Hematopoietic multipotent progenitor cell (in vitro differentiated cells): Measurements from ENCODE around the gene JCAD. TPM values are rescaled to one million over a fixed set of nuclear protein-coding genes. Genes with fewer than 3 reads are reported as not detected.
"Not testable (repeated sequence)": the region's sequence is repeated elsewhere in the genome, so short reads cannot be mapped to it uniquely, and the experiment has no call there.

ENCODE experiments used
- DNase-seq, 3 donors: peaks; one replicate each; pipeline ENCODE4 v3.0.0-alpha.2; 2011 to 2015; ENCODE audit warnings: low read depth in 2 of 3, low spot score in 2 of 3
- total RNA-seq: library from RNA; depleted of rRNA; stranded (reverse); fragments of >200 nt; gene quantifications from one replicate; pipeline ENCODE4 v1.2.3, GENCODE V29; 2012

The JCAD gene
- total RNA-seq, 1 donor, result 1.3 TPM

DNA sequence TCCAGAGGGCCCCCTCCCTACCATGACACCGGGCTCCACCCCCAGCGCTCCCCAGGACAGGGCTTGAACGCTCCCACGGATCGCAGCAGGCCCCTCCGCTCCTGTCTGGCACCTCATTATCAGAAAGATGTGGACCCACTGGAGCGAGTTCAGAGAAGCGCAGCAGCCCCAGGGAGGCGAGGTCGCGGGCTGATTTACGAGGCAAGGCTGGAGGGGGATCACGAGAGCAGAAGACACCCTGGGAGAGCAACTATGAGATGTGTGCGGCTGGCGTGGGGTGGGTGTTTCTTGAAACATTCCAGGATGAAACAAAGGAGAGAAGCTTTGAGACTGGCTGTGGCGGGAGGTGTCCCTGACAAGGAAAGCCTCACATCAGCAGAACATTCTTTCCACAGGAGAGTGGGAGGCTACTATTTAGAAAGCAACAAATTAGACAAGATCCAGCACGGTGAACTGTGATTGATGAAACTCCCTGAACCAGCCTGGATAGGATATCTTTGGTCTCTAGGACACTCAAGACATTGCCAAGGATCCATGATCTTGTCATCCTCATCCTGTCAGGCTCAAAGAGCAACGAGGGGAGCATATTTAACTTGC lies 66.0 kb downstream of the JCAD start:
- DNase-seq, result no peak

DNA sequence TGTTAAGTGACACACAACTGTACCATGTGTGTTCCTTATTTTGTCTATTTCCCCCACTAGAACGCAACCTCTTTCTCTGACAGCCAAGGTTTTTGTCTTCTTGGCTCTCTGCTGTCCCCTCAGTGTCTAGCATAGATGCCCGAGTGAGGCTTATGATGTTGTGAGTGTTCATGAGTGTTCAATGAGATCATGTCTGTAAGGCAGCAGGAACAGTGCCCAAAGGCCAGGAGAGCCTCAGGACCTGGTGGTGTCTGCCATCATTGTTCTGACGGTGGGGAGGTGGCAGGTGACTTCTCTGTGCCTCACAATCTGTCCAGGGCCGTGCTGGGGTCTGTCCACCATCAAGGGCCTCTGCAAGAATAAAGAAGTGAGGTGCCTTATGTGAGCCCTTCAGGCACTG lies 66.5 kb downstream of the JCAD start:
- no peak for DNase-seq

DNA sequence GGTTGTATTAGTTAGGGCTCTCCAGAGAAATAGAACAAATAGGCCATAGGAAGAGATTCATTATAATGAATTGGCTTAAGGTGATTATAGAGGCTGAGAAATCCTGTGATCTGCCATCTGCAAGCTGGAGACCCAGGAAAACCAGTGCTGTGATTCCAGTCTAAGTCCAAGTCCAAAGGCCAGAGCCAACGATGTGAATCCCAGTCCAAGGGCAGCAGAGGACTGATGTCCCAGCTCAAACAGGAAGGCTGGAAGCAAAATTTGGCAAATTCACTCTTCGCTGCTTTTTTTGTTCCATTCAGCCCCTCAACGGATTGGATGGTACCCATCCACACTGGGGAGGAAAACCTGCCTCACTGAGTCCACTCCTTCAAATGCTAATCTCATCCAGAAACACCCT lies 68.0 kb downstream of the JCAD start:
- DNase-seq, result no peak

DNA sequence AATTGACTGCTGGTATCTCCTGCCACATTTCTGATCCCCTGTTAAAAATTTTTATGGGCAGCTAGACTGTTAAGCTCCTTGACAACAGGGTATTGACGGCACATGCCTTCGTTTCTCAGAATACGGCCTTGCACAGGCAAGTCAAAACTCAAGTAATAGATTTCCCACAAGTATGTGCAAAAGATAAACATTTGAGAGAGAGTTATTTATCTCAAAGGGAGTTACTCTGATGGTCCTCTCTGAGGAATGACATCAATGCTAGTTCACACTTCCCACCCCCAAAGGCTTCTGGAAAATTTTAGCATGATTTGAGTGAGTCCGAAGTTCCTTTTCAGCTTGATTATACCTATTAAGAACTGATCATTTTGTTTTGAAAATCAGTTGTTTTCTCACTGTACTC lies 71.9 kb downstream of the JCAD start:
- DNase-seq, result no peak

DNA sequence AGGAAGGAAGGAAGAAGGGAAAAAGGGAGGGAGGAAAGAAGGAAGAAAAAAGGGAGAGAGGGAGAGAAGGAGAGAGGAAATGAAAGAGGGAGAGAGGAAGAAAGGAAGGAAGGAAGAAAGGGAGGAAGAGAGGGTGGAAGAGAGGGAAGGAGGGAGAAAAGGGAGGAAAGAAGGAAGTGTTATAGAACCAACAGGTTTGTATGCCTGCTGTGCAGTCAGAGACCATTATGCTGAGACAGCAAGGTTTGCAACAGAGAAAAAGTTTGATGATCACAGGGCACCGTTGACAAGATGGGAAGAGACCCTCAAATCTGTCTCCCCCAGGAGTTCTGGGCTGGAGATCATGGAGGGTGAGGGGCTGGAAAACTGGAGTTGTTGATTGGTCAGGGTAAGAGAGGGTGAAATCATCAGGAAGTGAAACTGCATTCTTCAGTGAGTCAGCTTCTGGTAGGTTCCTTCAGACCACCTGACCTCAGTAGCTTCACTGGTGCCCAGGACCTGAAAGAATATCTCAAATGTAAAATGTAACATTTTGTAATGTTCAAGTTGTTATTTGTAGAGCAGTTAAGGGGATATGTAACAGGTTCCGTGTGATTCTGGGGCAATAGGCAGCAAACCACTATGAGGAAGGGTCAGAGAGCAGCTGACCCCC lies 76.3 kb downstream of the JCAD start:
- DNase-seq, result no peak

DNA sequence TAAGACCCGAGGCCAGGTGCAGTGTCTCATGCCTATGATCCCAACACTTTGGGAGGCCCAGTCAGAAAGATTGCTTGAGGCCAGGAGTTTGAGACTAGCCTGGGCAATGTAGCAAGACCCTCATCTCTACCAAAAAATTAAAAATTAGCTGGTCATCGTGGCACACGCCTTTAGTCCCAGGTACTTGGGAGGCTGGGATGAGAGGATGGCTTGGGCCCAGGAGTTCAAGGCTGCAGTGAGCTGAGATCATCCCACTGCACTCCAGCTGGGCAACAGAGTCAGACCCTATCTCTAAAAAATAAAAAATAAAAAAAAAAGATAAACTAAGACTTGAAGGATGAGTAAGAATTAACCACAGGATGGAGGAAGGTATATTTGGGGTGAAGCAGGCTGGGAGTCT lies 77.9 kb downstream of the JCAD start:
- no peak for DNase-seq

DNA sequence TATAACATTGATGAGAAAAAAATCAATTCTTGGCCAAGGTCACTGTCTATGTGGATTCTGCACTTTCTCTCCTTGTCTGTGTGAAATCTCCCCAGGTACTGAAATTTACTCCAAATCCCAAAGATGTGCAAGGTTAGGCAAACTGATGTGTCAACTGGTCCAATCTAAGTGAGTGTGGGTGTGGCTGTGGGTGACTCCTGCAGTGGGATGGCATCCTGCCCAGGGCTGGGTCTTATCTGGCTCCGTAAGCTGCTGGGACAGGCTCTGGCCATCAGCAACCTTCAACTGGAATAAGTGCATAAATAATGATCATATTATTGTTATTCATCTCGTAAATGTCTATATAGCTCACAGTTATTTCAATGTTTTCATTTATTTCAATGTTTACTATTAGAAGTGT lies 79.3 kb downstream of the JCAD start:
- peak in 1 of 3 donors; percentile 26 for DNase-seq

DNA sequence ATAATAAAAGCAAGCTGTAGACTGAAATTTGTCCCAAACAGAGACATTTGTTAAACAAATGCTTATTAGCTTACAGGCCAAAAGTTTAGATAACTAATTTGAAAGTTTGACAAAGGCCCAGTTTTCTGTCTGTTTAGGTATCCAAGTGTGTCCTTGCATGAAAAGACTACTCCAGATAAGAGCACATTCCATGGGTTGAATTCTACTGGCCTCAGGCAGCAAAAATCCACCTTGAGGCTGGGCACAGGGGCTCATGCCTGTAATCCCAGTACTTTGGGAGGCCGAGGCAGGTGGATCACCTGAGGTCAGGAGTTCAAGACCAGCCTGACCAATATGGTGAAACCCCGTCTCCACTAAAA lies 80.0 kb downstream of the JCAD start:
- not testable (repeated sequence) for DNase-seq

DNA sequence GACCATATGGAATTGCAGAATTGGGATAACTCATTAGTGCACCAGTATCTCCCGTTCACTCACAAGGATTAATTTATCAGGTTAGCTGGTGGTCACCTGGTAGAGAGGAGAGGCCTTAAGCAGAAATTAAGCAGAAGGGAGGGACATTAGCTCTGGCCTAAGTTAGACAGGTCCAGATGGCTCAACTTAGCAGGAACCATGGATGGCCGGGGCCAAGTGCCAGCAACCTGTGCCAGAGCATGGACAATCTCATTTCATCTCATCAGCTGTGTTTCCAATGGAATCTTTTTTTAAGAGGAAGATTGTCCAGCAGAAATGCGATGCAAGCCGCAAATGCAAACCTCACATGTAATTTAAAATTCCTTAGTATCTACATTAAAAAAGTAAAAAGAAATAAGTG lies 82.2 kb downstream of the JCAD start:
- DNase-seq, result no peak

DNA sequence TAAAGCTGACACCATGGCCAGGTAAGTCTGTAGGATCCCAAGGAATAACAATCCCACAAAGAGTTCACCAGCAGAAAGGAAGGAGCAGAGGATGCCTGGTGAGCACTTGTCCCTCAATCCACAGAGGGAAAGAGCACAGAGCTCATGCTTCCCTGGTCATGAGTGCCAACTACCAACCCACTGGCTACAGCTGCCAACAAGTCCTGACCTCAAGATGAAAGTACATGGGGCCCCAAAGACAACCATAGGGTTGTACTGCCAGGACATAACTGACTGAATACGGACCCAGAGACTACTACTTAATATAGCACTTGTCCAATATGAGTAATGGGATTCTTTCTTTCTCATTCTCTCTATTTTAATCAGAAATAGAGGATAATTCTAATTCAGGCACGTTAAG lies 83.3 kb downstream of the JCAD start:
- no peak for DNase-seq

DNA sequence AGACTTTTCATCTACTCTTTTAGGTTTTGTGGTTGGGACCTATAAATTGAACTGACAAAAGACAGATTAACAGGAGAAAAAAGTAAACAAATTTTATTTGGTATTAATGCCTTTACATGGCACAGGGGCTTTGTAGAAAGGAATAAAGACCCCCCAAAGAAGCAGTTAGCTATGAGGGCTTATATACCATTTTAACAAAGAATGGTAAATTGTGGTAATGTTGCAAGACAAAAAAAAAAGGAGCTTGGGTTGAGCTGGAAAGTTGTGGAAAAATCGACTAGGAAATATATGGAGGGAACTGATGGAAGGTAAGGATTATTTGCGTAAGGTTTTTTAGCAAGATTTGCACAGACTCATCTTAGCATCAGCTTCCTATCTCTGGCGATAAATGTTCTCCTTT lies 84.6 kb downstream of the JCAD start:
- DNase-seq, result no peak

DNA sequence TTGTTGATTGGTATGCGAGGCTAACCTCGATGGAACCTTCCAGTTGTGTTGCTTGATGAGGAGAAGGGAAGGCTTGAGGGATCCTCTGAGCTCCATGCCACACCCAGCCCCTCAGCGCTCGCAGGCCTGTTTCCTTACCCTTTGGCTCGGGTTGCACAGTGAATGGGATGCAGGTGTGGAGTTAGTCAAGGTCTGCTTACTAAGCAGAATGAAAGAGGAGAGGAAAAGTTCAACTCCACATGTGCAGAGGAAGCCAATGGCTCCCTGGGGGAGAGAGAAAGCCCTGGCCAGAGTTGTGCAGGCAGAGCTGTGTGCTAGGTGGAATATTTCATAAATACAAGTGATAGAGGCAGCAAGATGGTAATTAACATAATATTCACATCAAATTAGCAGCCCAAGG lies 85.5 kb downstream of the JCAD start:
- no peak for DNase-seq

DNA sequence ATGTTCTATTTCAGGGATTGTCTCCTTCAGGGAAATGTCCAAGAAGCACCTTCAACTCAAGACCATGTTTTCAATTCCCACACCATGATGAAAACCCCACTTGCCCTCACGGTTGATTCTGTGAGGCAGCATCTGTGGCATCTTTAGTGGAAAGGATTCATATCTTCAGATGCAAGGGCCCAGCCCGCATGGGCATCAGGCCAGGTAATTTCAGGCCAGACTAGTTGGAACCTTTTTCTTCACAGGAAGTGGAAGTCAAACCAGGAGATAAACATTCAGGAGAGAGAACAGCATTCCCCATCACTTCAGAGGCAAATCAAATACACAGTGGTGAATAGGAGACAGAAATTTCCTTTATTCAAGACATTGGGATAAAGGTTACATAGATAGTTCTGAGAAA lies 88.8 kb downstream of the JCAD start:
- DNase-seq, result no peak

DNA sequence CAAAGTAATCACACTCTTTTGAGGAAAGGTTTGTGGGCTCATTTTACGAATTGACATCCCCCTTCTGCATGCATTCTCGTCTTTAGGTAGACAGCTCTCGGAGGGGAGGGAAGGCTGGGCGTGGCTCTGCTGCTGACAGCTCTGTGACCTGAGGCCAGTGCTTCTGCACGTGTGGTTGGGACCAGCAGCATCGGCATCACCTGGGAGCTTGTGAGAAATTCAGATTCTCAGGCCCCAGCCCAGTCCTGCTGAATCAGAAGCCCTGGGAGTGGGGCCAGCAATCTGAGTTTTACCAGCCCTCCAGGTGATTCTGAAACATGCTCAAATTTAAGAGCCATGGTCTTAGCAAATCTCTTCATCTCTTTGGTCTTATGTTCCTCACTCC lies 89.4 kb downstream of the JCAD start:
- no peak for DNase-seq

DNA sequence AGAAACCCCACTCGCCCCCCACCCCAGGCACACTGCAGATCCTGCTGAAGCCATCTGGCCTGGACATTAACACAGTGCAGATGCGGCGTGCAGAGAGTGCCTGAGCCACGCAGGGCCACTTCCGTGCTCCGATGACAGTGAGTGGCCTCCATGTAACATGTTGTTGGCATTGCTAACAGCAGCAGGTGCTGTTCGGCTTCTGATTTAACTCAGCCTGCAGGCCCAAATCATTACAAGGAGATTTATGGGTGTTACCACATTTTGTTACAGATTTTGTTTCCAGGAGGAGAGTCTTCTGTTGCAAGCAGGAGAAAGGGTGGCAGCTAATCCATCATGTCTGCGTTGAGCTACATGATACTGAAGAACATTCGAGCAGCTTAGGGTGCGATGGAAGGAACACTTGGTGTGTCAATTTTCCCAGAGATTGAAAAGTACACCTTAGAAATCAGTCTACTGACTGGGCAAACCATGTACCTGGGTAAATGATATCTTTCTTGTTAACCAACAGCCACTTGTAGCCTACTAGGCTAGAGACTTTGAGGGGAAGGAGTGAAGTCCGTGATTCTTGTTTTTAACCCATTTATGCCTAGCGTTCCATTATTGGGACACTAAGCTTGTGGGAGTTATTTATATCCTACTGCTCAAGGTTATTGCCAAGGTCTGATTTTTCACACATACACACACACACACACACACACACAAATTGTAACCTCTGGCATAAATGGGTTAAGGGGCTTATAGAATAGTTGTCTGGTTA lies 90.0 kb downstream of the JCAD start:
- DNase-seq, result no peak

DNA sequence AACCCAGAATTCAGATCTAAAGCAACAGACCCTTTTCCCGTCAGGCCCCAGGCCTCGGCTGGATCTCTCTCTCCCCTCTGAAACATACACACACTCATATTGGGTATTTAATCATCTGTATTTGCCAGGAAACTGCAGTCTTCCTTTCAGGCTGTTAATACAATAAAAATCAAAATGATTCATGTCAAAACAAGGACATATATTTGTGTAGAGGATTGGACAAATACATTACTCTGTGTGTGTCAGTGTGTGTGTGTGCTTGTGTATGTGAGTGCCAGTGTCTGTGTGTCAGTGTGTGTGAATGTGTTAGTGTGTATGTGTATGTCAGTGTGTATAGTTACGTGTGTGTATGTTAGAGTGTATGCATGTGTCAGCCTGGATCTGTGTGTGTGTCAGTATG lies 90.8 kb downstream of the JCAD start:
- DNase-seq, result no peak

DNA sequence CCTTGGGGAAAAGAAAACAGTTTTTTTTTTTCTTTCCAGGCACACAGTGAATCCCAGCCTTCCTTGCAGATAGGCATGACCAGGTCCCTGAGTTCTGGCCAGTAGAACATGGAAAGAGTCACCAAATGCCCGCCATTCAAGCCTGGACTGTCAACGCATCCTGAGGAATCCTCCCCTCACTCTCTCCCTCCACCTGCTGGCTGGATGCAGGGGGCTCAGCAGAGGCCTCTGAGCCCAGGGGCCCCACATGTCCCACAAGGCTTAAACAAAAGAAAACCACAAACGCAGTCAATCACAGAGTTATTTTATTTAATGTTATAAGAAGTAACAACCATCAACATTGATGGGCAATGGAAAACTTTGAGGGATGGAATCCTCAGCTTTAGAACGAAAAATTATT lies 93.1 kb downstream of the JCAD start:
- no peak for DNase-seq
